Measurements from ENCODE around the gene RASGEF1C.
"Not testable (repeated sequence)": the region's sequence is repeated elsewhere in the genome, so short reads cannot be mapped to it uniquely, and the experiment has no call there.

Gene RASGEF1C

DNA sequence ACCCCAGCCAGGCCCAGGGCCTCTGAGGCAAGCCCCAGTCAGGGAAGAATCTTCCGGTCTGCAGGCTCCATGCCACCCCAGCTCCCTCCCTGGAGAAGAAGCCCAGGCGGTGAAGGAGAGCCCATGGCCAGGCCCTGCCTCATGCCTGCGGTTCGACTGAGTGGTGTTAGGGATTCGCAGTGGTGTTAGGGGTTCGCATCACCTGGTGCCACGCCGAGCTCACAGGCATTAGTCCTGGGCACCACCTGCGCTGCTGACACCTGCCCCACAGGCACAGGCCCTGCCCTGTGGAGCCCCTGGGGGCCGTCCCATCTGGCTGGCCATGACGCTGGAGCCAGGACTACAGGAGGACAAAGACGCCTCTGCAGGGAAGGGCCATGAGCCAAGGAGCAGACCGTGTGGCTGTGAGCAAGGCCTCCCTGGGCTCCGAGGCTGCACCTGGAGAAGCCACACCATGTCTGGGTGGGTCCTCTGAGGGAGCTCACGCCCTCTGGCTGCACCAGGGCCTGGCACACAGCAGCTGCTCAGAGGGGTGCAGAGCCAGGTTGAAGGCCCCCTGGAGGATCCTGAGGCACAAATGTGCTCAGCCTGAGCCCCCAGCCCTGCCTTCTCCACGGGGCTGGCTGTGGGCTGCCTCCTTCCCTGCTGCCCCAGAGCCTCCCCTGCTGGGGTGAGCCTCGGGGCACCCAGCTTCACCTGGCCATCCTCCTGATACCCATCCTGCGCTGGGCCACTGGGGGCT, 109.8 kb downstream of the RASGEF1C start:
- DNase-seq: no peak

DNA sequence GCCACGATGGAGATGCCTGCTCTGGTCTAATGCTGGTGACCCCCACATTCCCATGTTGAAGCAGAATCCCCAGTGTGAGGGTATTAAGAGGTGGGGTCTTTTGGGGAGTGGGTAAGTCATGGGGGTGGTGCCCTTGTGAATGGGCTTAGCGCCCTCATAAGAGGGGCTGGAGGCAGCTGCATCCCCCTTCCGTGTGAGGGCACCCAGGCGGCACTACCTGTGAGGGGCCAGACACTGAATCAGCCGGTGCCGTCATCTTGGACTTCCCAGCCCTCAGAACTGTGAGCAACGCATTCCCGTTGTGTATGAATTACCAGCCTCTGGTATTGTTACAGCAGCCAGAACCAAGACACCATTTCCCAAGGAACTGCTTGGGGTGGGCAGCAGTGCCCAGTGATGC, 110.5 kb downstream of the RASGEF1C start:
- DNase-seq: no peak

DNA sequence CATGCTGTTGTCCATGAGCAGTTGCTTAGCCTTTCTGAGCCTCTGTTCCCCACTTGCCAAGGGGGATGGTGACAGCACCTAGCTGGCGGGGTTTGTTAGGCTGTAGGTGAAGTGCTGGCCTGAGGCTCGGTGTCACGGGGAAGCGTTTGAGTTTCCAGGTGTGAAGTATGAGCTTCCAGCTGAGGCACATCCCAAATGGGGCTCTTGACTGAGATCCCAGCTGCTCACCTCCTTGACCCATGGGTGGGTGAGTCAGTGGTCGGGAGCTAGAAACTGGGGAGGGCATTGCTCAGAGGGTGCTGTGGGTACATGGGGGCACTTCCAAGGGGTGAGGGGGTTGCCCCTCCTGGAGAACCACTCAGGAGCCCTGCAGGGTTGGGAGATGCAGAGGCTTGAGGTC, 111.1 kb downstream of the RASGEF1C start:
- no peak for DNase-seq

DNA sequence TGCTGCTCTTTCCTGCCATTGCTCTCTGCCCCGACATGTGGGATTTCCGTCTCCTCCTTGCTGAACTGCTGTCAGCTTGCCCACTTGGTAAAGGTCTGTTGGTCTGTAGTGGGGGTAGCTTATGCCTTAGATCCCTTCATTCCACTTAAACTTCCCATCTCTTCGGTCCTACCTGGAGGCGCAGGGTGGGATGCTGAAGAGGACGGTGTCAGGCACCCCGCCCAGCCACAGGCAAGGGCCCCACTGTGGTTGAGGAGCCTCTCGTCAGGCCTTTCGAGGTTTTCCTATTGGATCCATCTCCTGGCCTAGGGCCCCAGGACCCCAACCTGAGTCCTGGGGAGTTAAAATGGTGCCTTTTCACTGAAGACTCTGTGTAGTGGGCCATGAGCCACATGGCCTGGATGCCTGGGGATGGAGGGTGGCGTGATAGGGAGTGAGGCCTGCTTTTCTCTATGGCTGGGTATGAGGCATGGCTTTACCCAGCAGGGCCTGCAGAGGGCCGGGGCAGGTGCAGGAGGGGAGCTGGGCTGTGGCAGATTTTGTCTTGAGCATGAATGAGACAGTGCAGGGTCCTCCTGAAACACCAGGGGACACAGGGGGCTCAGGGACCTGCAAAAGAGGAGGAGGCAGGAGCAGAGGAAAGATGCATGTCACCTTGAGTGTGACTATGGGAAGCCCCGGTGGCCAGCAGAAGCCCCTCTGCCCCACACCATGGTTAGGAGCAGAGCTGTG, 111.7 kb downstream of the RASGEF1C start:
- no peak for DNase-seq

DNA sequence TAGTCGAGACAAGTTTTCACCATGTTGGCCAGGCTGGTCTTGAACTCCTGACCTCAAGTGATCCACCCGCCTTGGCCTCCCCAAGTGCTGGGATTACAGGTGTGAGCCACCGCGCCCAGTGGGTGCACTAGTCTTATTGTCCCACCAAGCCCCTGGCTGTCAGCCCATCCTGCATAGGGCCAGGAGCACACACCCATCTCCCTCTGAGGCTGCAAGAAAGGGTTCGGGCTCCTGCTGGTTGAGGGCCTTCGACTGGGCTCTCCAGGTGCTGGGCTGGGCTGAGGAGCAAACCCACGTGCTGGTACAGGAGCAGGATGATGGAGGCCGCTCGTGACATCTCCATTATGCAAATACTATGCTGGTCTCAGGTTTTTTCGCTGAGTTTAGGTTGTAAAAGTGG, 112.4 kb downstream of the RASGEF1C start:
- DNase-seq: no peak

DNA sequence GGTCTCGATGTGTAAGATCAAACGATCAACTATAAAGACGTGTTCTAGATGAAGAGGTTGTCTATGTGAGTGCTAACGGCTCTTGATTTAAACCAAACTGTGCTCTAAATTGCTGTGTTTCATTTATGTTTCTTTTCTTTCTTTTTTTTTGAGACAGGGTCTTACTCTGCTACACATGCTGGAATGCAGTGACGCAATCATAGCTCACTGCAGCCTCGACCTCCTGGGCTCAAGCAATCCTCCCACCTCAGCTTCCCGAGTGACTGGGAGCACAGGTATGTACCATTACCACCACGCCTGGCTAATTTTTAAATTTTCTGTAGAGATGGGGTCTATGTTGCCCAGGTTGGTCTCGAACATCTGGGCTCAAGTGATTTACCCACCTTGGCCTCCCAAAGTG, 113.5 kb downstream of the RASGEF1C start:
- no peak for DNase-seq

DNA sequence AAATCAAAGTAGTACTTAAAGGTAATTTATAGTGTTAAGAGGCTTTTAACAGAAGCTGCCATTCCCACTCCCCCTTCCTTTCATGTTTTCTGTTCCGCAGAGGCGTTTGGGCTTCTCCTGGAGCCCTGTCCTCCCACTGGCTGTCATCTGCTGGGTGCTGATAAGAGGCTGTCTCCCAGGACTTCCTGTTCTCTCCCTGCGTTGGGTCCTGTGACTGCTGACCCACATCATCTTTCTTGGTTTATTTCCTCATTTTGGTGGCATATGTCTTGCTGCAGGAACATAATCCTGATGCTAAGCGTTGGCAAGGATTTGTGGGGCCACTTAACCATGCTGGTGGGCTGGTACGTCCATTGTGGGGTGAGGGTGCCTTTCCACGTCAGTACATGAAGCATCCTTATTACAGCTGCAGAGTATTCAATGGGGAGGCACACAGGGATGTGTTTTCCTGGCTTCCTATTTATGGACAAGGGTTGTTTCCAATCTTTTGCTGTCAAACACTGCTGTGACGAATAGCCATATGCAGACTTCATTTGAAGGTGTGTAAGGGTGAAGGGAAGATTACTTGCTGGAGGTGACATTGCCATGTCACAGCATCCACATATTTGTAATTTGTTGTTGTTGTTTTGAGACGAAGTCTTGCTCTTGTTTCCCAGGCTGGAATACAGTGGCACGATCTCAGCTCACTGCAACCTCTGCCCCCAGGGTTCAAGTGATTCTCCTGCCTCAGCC, 115.2 kb downstream of the RASGEF1C start:
- DNase-seq: no peak

DNA sequence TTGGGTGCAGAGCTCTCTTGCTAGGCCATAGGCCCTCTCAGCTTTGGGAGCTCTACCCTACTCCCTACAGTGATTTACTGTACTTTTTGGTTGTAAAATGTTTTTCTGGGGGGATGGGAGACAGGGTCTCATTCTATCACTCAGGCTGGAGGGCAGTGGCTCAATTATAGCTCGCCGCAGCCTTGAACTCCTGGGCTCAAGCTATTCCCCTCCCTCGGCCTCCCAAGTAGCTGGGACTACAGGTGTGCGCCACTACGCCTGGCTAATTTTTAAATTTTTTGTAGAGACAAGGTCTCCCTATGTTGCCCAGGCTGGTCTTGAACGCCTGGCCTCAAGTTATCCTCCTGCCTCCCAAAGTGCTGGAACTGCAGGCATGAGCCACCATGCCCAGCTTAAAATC, 115.8 kb downstream of the RASGEF1C start:
- no peak for DNase-seq

DNA sequence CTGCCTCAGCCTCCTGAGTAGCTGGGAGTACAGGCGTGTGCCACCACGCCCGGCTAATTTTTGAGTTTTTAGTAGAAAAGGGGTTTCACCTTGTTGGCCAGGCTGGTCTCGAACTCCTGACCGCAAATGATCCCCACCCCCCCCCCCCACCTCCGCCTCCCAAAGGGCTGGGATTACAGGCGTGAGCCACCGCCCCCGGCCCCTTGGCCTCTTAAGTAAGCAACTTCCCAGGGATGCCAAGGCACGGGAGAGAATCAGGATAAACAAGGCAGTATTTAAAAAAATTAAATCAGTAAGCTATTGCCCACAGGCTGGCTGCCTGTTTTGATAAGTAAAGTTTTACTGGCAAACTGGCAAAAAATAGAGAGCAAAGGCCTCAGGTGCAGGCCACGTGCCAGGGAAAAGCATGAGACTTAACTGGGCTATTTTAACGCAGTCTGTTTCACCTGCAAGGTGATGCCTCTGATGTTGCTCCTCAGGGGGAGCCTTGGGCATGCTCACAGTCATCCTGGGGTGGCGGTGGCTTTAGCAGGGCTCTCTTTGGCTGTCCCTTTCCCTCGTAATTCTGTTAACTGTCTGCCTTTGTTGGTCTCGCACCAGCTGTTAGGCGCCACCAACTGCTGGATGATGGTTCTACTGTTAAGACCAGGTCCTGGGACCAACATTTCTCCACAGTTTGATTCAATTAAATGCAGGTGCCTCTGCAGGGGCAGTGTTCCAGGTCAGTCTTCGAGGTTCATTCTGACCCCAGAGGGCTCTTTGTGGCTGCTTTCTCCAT, 118.1 kb downstream of the RASGEF1C start:
- DNase-seq: no peak

DNA sequence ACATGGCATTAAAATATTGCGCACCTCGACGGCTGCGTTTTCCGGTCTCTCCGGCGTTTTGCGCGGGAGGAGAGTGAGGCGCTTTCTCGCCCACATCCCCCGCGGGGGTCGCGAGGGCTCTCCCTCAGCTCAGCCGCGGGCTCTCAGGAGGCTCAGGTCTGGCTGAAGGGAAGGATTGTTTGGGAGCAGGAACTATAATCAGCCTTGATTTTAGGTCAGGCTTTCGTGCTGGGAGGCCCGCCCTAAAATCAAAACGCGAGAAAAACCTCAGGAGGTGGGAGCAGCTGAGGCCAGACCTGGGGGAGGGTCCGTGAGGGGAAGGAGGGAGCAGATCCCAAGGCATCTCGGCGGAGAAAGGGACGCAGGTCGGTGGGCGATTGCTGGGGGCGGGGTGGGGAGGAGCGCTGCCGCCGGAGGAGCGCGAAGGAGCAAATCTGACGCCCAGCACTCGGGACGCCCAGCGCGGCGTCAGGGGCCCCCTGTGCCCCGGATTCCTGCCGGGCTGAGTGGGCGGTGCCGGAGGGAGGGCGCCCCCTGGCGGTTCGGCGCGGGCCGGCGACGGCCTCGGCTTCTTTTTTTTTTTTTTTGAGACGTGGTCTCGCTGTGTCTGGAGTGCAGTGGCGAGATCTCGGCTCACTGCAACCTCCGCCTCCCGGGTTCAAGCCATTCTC, 118.8 kb downstream of the RASGEF1C start:
- no peak for DNase-seq

DNA sequence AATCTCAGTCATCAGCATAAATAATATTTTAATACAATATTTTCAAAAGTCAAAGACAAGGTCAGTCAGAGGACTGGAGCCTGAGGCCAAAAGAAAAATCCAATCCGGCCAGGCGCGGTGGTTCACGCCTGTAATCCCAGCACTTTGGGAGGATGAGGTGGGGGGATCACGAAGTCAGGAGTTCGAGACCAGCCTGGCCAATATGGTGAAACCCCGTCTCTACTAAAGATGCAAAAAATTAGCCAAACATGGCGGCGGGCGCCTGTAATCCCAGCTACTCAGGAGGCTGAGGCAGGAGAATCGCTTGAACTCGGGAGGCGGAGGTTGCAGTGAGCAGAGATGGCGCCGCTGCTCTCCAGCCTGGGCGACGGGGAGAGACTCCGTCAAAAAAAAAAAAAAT, 119.4 kb downstream of the RASGEF1C start:
- not testable (repeated sequence) for DNase-seq

DNA sequence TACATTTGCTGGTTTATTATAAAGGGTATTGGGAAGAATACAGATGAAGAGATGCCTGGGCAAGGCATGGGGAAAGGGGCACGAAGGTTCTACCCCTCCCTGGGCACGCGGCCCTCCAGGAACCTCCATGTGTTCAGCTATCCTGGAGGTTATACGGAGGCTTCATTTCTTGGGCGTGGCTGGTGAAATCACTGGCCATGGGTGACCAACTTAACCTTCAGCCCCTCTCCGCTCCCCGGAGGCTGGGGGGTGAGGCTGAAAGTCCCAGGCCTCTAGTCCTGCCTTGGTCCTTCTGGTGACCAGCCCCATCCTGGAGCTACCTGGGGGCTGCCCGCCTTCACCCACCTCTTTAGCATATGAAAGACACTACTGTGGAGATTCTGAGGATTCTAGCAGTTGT, 120.5 kb downstream of the RASGEF1C start:
- no peak for DNase-seq

DNA sequence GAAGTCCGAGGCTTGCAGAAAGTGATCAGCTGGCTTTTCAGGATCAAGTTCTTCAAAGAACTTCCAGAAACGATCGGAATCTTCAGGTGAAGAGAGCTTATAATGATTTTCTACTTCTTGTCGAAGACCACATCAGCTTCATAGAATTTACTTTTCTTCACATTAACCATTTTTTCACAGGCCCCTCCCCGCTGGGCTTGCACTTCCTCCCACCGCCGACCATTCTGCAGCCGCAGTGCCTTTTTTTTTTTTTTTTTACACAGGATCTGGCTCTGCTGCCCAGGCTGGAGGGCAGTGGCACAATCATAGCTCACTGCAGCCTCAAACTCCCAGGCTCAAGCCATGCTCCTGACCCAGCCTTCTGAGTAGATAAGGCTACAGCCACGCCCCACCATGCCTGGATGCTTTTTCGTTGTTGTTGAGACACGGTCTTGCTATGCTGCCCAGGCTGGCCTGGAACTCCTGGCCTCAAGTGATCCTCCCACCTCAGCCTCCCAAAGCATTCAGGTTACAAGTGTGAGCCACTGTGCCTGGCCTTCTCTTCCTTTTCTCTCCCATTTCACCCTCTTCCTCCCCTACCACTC, 122.1 kb downstream of the RASGEF1C start:
- DNase-seq: no peak

DNA sequence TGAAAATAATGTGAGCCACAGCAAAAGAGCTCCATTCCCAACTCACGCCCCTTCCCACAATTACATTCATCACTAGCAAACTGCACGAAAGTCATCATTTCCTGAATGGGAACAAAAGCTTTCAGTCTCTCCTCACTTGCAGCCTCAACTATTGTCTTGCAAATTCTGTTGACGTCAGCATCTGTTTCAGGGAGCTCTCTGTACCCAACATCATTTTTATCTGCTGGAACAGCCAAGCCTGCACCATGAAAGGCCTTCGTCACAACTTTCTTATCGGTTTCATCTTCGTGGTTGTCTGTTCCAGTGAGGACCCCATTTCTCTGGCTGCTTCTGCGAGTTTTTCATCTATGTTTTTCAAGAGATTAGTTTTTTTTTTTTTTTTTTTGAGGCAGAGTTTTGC, 123.2 kb downstream of the RASGEF1C start:
- DNase-seq: no peak

DNA sequence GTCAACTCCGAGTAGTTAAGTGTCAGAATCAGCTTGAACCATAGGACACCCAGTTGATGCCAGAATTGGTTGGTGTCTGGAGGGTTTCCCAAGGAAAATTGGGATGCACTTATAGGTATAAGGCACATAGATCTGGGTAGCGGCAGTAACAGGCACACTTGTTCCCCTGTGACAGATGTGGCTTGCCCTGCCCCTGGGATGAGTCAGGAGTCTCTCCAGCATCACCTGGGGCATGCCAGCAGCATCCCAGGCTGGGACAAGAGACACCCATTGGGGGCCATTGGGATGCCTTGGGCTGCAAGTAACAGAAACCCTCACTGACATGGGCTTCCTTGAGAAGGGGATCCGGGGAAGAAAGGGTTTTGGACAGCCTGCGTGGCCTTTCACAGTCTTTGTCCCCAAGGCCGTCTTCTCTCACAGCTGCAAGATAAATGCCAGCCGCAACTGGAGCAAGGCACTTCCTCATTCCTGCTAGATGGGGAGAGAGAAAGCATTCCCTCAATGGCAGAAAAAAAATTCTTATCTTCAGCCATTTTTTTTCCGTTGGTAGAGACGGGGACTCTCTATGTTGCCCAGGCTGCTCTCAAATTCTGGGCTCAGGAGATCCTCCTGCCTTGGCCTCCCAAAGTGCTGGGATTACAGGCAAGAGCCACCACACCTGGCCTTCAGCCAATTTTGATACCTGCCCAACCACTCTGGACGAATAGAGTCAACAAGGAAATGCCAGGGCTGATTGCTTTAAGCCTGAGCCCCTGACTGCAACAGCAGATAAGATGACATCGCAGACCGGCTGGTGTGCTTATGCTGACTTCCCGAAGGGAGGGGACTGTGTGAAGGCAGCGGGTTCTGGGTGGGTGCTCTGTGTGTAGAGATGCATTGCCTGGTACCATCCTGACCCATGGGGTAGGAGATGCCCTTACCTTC, 124.1 kb downstream of the RASGEF1C start:
- no peak for DNase-seq

DNA sequence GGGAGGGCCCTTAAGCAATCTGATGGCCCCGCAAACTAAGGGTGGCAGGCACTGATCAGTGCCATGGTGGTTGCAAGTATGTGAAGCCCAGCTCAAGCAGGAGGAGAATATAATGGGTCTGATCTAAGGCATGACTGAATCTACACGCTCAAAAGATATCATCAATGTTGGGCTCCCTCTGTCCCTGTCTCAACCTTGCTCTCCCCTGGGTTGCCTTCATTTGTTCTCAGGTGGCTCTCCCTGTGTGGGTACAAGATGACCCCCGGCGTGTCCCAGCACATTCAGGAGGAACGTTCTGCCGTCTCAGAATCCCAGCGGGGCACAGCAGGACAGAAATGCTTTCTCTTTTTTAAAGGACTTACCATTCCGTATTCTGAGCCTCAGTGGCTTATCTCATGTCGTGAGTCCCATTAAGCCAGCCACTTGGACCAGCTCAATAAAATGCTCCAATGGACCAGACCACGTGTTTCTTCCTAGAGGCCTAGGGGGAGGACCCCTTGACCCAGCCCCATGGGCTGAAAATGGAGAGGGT, 125.4 kb downstream of the RASGEF1C start:
- DNase-seq: no peak

DNA sequence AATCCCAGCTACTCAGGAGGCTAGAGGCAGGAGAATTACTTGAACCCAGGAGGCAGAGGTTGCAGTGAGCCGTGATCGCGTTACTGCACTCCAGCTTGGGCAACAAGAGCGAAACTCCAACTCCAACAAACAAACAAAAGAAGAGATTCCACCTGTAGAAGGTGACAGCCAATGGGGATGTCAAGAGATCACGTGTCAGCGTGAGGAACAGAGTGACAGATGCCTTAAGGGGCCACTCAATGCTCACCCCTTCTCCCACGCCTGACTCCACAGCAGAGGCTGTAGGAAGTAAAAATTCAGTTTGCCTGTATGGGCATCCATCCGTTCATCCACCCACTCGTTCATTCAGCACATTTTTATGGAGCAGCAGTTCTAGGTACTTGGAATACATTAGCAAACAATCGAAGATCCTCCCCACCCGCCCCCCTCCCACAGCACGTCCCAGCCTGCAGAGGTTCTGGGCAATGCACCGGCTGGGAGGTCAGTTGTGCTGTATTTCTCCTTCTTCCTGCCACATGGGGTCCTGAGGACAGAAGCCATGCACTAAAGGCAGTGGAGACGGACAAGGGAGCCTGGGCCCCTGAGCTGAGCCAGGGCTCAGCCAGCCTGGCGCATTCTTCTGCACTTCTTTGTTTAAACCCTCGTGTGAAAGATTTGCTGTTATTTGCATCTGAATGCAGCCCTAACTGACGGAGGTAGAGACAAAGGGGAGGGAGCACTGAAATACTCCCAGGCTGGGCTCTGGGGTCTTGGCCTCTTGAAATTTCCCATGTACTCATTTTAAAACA, 126.2 kb downstream of the RASGEF1C start:
- DNase-seq: no peak

DNA sequence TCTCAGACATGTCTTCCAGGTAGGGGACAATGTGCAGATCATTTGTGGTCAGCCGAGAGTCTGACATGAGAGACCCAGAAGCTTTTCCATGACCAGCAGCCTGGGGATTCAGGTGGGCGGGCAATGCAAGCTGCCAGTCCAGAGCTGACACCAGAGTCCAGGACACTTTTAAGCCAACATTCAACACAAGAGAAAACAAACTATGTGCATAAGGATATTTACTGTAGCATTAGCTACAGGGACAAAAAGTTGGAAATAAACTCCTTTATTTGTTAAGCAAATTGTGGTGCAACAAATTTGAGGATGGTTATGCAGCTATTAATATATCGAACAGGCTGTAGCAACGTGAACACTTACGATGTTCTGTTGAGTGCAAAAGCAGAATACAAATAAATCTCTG, 127.5 kb downstream of the RASGEF1C start:
- no peak for DNase-seq

DNA sequence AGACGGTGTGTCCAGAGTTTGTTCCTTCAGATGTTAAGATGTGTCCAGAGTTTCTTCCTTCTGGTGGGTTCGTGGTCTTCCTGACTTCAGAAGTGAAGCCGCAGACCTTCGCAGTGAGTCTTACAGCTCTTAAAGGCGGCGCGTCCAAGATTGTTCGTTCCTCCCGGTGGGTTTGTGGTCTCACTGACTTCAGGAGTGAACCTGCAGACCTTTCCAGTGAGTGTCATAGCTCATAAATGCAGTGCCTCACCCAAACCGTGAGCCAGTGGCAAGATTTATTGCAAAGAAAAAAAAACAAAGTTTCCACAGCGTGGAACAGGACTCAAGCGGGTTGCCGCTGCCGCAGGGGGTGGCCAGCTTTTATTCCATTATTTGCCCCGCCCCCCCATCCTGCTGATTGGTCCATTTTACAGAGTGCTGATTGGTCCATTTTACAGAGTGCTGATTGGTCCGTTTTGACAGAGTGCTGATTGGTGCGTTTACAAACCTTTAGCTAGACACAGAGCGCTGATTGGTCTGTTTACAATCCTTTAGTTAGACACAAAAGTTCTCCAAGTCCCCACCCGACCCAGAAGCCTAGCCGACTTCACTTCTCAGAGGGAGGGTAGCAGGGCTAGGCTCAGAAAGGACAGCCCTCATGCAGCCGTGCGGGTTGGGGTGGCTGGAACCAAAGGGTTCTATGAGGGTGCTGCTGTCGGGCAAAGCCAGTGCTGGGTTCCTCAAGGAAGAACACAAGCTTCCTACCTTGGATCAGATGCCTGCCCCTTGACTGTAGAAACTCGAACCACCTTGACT, 128.3 kb downstream of the RASGEF1C start:
- DNase-seq: no peak
